Fibroblast of skin of right quadriceps (primary cell): ENCODE data around the gene NKD1.

ENCODE experiments used
- DNase-seq: peaks from one replicate; pipeline ENCODE4 v3.0.0-alpha.2; 2013

The NKD1 gene

GRCh38 chr16:50697881-50698767 lies 149.9 kb downstream of the NKD1 start:
- no peak for DNase-seq
